ENCODE measurements around the gene FPGS. TPM values are rescaled to one million over a fixed set of nuclear protein-coding genes. Genes with fewer than 3 reads are reported as not detected.

The FPGS gene
- total and polyA plus RNA-seq, 2 donors (not counting 1 experiment from before 2014, with no cell fraction given), result 103 to 136 TPM

- ATAC-seq (ENCODE audit: low read depth) (no peak), DNase-seq (no peak)
- Histone ChIP-seq H3K36me3 (replicated peaks in 1 of 2; ENCODE audit: control extremely low read depth in 1 of 2, control insufficient read depth in 1 of 2, extremely low read depth in 1 of 2, insufficient read depth in 2 of 2, low read length in 1 of 2) (no peaks in the 10 kb centered on the region), H3K27me3 (replicated peaks in 1 of 4; ENCODE audit: control extremely low read depth in 1 of 4, control insufficient read depth in 3 of 4, insufficient read depth in 4 of 4, low read length in 3 of 4) (no peaks in the 10 kb centered on the region), H3K4me2 (replicated peaks; ENCODE audit: low read depth, low read length, poor library complexity, severe bottlenecking) (no peak overlapping the region), H3K27ac (ENCODE audit: low read length in 2 of 2) (no peak overlapping the region), H3K79me2 (ENCODE audit: control insufficient read depth, insufficient read depth, low read length) (peaks cover 4% of the 10 kb centered on the region), H2AFZ (ENCODE audit: insufficient read depth, low read depth, low read length, poor library complexity, severe bottlenecking) (no peak overlapping the region), H3K4me1 (ENCODE audit: control insufficient read depth in 2 of 2, insufficient read depth in 2 of 2, low read length in 2 of 2) (peaks cover 5 to 12% of the 10 kb centered on the region in 2 donors), H3K9ac (ENCODE audit: low read length) (no peak overlapping the region), H3K9me3 (ENCODE audit: control extremely low read depth in 1 of 3, control insufficient read depth in 2 of 3, insufficient read depth in 1 of 3, low read length in 2 of 3) (no peaks in the 10 kb centered on the region), H3K4me3 (ENCODE audit: control extremely low read depth in 1 of 5, extremely low read depth in 1 of 5, insufficient read depth in 1 of 5, low read depth in 2 of 5, low read length in 4 of 5) (no peak overlapping the region), H4K20me1 (ENCODE audit: control insufficient read depth, insufficient read depth, low read length, poor library complexity, severe bottlenecking) (no peaks in the 10 kb centered on the region)
- Mint-ChIP-seq H3K27ac (no peak overlapping the region), H3K4me3 (no peak overlapping the region), H3K4me1 (peaks cover 5% of the 10 kb centered on the region), H3K27me3 (no peaks in the 10 kb centered on the region), H3K9me3 (ENCODE audit: insufficient read depth) (no peaks in the 10 kb centered on the region)
- intact Hi-C loops (cut with micrococcal nuclease), result no loop called here
- TF ChIP-seq CTCF (IDR thresholded peaks at IDR 0.05) (no peak), EZH2 (IDR thresholded peaks at IDR 0.05; ENCODE audit: borderline replicate concordance, insufficient read depth, low read depth, low read length, poor library complexity, severe bottlenecking) (no peak)
- ChIA-PET POLR2A (no interaction called here), CTCF (interaction anchor here (0.7 to 1.3 kb wide), 3 partner anchors 28 to 32 kb away, joined by 3 read pairs; no protein-coding TSS in a partner anchor)
- 62% methylated on average over 4 of the region's 4 CpGs for WGBS (ENCODE audit: insufficient coverage)
Measured at GRCh38 chr9:127837346-127837745, 34.7 kb downstream of the FPGS start.

GRCh38 chr9:127838375-127839078 is 35.8 kb downstream of the FPGS start:
- Mint-ChIP-seq H3K27ac (no peak overlapping the region), H3K4me3 (no peak overlapping the region), H3K27me3 (no peaks in the 10 kb centered on the region), H3K9me3 (ENCODE audit: insufficient read depth) (no peaks in the 10 kb centered on the region), H3K4me1 (peaks cover 4% of the 10 kb centered on the region)
- H4K20me1 ChIP-seq (ENCODE audit: control insufficient read depth, insufficient read depth, low read length, poor library complexity, severe bottlenecking), result no peaks in the 10 kb centered on the region
- H3K9me3 ChIP-seq (ENCODE audit: control extremely low read depth in 1 of 3, control insufficient read depth in 2 of 3, insufficient read depth in 1 of 3, low read length in 2 of 3), result no peaks in the 10 kb centered on the region
- ChIA-PET CTCF (interaction anchor here (0.7 kb wide), 1 partner anchor 31 kb away, joined by 3 read pairs; no protein-coding TSS in a partner anchor), POLR2A (interaction anchor here (0.6 kb wide), 1 partner anchor 30 kb away, joined by 8 read pairs; no protein-coding TSS in a partner anchor)
- 66% methylated on average over 18 of the region's 18 CpGs for WGBS (ENCODE audit: insufficient coverage)
- H3K9ac ChIP-seq (ENCODE audit: low read length), result no peak overlapping the region
- no peaks in the 10 kb centered on the region for H3K27me3 ChIP-seq (replicated peaks in 1 of 4; ENCODE audit: control extremely low read depth in 1 of 4, control insufficient read depth in 3 of 4, insufficient read depth in 4 of 4, low read length in 3 of 4)
- no peaks in the 10 kb centered on the region for H3K36me3 ChIP-seq (replicated peaks in 1 of 2; ENCODE audit: control extremely low read depth in 1 of 2, control insufficient read depth in 1 of 2, extremely low read depth in 1 of 2, insufficient read depth in 2 of 2, low read length in 1 of 2)
- no peak overlapping the region for H3K4me3 ChIP-seq (ENCODE audit: control extremely low read depth in 1 of 5, extremely low read depth in 1 of 5, insufficient read depth in 1 of 5, low read depth in 2 of 5, low read length in 4 of 5)
- ATAC-seq (ENCODE audit: low read depth) (no peak), DNase-seq (no peak)
- TF ChIP-seq EZH2 (IDR thresholded peaks at IDR 0.05; ENCODE audit: borderline replicate concordance, insufficient read depth, low read depth, low read length, poor library complexity, severe bottlenecking) (no peak), CTCF (IDR thresholded peaks at IDR 0.05) (no peak)
- no peak overlapping the region for H2AFZ ChIP-seq (ENCODE audit: insufficient read depth, low read depth, low read length, poor library complexity, severe bottlenecking)
- peaks cover 5 to 12% of the 10 kb centered on the region in 2 donors for H3K4me1 ChIP-seq (ENCODE audit: control insufficient read depth in 2 of 2, insufficient read depth in 2 of 2, low read length in 2 of 2)
- intact Hi-C loops (cut with micrococcal nuclease), result no loop called here
- H3K4me2 ChIP-seq (replicated peaks; ENCODE audit: low read depth, low read length, poor library complexity, severe bottlenecking), result no peak overlapping the region
- no peak overlapping the region for H3K27ac ChIP-seq (ENCODE audit: low read length in 2 of 2)
- H3K79me2 ChIP-seq (ENCODE audit: control insufficient read depth, insufficient read depth, low read length), result peaks cover 4% of the 10 kb centered on the region

Data from B cell (primary cell).